ENCODE results near the gene CD36.
"Not testable (repeated sequence)": the region's sequence is repeated elsewhere in the genome, so short reads cannot be mapped to it uniquely, and the experiment has no call there.

The CD36 gene

DNA sequence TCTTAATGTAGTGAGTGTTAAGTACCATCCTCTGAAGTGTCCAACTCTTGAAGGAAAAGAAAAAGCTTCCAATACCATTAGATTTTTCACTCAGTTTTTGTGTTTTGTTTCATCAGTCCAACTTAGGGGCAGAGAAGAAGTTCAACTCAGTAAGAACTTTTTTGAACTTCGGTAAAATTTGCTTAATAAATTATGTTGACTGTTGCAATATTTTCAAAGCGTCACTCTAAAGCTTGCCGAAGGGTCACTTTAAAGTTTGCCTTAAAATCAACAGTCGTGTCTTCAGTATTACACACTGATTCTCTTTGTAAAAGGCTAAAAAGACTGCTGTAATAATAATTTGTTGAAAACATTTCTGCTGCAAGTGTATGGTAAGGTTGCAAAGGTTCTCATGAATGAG lies 17.6 kb downstream of the CD36 start:
- DNase-seq, result no peak

DNA sequence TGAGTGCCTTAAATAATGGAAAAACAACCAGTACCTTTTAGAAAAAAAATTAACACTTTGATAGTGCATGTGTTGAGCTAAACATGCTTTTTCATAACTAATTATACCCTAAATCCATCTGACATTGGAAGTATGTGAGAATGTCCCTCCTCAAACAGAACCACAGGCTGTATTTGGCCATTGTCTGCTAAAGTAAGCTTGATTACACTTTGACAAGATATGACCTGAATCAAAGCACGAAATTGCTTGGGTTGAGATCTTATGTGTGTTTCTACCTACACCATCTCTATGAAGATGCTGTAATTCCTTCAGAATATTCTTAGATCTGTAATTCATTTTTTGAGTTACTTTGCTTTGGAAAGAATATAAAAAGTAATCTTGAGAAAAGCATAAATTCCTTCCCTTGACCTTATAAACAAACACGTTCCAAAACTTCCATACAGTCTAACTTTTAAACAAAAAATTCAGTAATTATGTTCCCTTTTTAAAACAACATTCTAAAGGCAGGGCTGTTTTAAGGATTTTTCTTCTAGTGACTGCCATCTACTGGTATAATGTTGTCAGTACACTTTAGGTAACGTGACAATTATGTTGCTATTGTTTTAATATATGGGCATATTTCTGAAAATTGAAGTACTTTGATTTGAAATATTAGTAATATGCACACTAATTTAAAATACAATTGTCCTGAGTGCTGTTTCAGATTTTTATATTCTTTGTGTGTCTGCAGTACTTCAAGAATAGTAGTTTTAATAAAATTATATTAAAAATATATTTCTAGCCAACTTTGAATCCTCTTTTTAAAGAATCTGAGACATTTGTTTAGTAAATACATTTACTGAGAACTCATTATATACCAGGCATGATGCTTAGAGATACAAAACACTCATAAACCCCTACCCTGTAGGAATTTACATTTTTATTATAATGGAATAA lies 20.9 kb downstream of the CD36 start:
- no peak for DNase-seq

DNA sequence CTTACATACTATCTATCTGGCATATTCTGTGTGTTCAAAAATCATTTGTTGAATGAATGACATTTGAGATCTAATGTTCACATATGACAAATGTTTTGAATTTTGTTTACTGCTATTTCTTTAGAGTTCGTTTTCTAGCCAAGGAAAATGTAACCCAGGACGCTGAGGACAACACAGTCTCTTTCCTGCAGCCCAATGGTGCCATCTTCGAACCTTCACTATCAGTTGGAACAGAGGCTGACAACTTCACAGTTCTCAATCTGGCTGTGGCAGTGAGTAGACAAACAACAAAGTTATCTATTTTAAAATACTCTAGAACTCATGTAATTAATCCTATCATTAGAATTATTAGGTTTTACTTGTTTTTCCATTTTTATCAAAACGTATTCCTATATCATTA lies 22.5 kb downstream of the CD36 start:
- DNase-seq, result no peak

- no peak for DNase-seq
These were observed 23.3 kb downstream of the CD36 start for GRCh38 chr7:80661729-80662128.

GRCh38 chr7:80662252-80662651 lies 23.8 kb downstream of the CD36 start:
- DNase-seq, result no peak

DNA sequence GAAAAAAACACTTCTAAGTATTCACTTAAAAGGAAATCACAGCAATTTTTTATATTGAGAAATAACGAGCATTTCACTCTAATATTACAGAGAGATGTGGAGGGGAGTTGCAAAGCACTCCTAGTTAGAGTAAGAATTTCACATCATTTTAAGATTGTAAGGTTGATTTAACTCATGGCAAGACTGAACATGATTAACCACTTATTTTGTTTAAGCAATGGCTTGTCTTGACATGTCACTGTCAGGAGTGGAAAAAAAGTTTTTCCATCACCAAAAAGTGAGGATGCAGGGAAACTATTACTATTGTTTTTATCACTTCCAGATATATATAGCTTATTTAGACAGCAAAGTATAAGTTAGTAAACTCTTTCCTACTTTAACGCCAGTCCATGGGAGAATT lies 27.1 kb downstream of the CD36 start:
- no peak for DNase-seq

GRCh38 chr7:80666376-80666775 lies 27.9 kb downstream of the CD36 start:
- DNase-seq, result no peak

GRCh38 chr7:80669367-80669766 lies 30.9 kb downstream of the CD36 start:
- not testable (repeated sequence) for DNase-seq

- DNase-seq, result no peak
These were observed 33.3 kb downstream of the CD36 start for GRCh38 chr7:80671744-80672143.

- DNase-seq, result no peak
These were observed 36.6 kb downstream of the CD36 start for GRCh38 chr7:80675090-80675489.

DNA sequence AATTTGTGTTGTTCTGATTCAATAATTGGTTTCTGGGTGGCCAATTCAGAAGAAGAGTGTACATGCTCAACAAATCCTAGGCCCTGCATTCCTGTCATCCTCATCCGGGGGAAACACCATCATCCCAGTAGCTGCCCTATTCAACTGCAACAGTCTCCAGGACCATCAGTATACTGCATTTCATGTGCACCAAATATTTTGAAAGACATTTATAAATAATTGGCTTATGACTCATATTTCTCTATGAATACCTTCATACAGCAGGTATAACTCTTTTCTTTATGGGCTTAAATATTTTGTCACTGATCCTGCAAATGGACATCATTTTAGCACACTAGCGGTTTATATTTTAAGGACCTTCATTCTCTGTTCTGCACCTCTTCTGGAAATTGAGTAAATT lies 38.0 kb downstream of the CD36 start:
- DNase-seq, result no peak

GRCh38 chr7:80677629-80678028 lies 39.2 kb downstream of the CD36 start:
- DNase-seq, result no peak

DNA sequence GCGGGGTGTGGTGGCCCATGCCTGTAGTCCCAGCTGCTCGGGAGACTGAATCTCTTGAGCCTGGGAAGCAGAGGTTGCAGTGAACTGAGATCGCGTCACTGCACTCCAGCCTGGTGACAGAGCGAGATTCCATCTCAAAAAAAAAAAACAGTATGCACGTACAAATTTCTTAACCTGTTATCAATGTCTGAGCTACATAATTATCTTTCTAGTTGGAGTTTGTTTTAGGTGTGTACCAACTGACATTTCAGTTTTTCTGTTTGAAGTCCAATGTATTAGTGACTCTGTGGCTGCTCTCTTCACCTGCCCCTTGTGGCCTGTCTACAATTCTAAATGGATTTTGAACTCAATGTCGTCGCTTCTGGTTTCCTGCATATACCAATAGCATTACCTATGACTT lies 40.3 kb downstream of the CD36 start:
- no peak for DNase-seq

DNA sequence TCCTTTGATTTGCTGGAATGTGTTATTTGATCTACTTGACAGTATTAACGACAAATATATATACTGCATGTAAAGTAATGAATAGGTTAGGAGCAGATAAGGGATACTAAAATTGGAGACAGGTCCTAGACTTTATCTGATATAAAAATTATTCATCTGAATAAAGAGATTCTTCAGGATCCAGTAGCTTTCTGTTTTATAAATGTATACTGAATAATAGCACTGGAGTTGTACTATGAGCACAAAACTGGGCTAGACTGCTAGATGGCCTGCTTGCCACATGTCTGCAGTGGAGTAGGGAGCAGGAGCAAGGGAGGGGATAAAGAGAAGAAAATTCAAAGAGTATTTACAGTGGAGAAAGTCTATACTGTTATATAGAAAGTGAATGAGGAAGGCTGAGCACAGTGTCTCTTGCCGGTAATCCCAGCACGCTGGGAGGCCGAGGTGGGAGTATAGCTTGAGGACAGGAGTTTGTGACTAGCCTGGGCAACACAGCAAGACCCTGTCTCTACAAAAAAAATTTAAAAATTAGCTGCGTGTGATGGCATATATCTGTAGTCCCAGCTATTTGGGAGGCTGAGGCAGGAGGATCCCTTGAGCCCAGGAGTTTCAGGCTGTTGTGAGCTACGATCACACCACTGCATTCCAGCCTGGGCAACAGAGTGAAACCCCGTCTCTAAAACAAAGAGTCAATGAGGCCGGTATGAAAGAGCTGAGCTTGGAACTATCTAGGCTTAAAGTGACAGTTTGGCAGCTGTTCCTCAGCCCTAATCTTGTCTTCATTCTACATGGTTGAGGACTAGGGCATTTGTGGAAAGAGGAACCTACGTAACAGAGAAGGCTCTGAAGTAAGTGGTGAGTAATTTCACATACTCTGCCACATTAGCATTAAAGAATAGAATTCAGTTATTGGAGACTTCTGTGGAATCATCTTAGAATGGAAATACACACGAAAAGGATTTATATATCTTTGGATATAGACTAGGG lies 41.8 kb downstream of the CD36 start:
- no peak for DNase-seq

DNA sequence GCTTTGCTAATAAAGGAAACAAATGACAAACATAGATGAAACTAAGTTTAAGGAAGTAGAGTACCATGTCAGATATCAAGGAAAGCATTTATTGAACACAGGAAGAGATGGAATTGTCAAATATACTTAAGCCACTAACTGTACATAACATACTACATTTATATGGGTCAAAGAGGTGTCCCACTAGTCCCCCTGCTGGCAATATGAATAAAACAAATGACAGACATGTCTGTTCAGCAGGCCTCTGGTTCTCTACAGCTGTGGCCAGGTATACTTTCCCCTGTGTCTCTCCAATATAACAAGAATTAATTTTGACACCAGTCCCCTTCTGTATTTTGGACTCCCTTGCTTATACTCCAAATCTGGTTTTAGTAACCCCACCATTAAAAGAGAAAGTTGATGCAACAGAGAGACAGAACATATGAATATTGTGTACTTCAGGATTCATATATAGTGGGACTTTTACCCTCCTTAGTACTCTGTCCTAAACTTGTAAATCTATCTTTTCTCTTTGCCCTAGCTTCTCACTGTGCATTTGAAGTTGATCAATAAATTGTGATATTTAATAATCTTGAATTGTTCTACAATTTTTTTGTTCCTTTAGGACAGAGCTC lies 42.9 kb downstream of the CD36 start:
- DNase-seq, result no peak

DNA sequence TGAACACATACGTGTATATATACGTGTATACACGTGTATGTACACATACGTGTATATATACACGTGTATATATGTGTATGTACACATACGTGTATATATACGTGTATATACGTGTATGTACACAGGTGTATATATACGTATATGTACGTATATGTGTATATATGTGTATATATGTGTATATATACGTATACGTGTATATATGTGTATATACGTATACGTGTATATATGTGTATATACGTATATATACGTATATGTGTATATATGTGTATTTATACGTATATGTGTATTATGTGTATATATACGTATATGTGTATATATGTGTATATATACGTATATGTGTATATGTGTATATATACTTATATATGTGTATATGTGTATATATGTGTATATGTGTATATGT lies 44.3 kb downstream of the CD36 start:
- DNase-seq, result no peak

DNA sequence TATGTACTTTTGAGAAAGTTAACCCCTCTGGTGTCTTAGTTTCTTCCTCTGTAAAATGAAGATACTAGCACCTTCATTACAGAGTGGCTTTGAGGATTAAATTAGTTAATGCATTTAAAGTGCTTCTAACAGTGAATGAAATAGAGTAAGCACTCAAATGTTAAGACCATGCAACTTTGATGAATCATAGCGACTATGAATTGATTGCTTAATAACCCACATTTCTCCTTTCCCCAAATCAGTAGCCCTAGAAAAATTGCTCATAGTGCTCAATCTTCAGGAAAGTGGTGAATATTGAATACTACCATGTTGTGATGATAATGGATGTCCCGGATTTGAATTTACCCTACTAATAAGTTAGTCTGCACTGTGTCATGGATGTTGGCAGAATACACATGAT lies 48.1 kb downstream of the CD36 start:
- DNase-seq, result no peak

GRCh38 chr7:80699045-80699638 lies 60.7 kb downstream of the CD36 start:
- no peak for DNase-seq

DNA sequence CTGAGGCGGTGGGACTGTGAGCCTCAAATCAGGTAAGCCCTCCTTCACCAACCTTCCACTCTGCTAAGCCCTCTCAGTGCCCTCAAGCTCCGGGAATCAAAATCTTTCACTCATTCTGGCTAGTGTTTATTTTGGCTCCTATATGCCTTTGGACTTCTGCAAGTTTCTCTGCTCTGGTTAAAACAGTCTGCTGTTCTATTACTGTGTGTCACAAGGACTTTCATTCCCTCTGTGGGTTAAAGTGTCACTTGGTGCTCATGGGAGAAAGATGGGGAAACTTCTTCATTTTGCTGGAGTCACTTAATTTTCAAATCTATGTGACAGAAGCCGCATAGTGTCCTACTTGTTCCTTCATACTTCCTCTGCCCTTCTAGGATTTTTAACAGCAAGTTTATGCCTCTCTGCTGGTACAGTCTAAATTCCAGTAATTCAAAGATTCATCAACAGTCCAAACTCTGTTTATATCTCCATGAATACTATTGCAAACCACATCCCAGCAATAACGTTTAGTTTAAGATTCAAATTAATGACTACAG lies 61.3 kb downstream of the CD36 start:
- no peak for DNase-seq

- no peak for DNase-seq
These were observed 64.8 kb downstream of the CD36 start for GRCh38 chr7:80703272-80703671.

DNA sequence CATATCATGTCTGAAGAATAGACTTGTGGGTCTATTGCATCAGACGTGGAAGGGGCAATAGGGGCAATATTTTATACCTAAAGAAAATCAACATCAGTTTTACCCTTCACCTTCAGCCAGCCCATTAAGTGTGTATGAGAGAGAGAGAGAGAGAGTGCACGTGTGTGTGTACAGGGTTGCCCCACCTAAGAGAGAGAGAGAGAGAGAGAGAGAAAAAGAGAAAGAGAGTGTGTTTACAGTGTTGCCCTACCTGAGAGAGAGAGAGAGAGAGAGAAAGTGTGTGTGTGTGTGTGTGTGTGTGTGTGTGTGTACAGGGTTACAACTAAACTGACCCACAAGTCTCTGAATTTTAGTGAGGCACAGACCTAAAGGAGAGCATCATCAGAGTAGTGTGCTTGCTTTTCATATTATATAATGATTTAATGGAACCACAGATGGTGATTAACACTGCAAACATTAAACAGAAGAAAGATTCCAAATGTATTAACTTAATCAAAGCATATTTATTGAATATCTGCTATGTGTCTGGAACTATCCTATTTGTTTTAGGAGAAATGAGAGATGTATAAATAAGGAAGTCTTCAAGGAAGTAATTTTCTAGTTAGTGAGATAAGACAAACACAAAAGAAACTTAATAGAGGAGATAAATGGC lies 66.8 kb downstream of the CD36 start:
- no peak for DNase-seq

GRCh38 chr7:80707318-80707717 lies 68.9 kb downstream of the CD36 start:
- DNase-seq, result no peak
